Right atrium auricular region (tissue), 2 donors: ENCODE data around the gene NLK. TPM values are rescaled to one million over a fixed set of nuclear protein-coding genes. Genes with fewer than 3 reads are reported as not detected.
"Not testable (repeated sequence)": the region's sequence is repeated elsewhere in the genome, so short reads cannot be mapped to it uniquely, and the experiment has no call there.

ENCODE experiments used
- DNase-seq: peaks from one replicate; pipeline ENCODE4 v3.0.0-alpha.2; 2019; ENCODE audit warnings: low spot score
- H3K27ac ChIP-seq, 2 donors: fragments of 200-600 bp; sonication (generic); 1 replicate in 1 of 2; 2 replicates in 1 of 2; pipeline ENCODE4 v1.5.1; 2016 to 2019
- H3K27me3 ChIP-seq, 2 donors: fragments of 200-600 bp; sonication (generic); one replicate each; pipeline versions ENCODE4 v1.5.1 to v1.6.0; 2017 to 2019
- H3K36me3 ChIP-seq: fragments of 200-600 bp; sonication (generic); one replicate; pipeline ENCODE4 v1.5.1; 2016
- H3K4me1 ChIP-seq, 2 donors: fragments of 200-600 bp; sonication (generic); one replicate each; pipeline versions ENCODE4 v1.5.1 to v1.6.0; 2017 to 2019
- H3K4me3 ChIP-seq, 2 donors: fragments of 200-600 bp; sonication (generic); 1 replicate in 1 of 2; 2 replicates in 1 of 2; pipeline ENCODE4 v1.5.1; 2017 to 2019; ENCODE audit warnings: mild to moderate bottlenecking in 1 of 2, moderate library complexity in 1 of 2
- H3K9me3 ChIP-seq, 2 donors: fragments of 200-600 bp; sonication (generic); one replicate each; pipeline ENCODE4 v1.5.1; 2019
- CTCF ChIP-seq, 2 donors: fragments of 200-600 bp; sonication (generic); IDR thresholded peaks; one replicate each; pipeline ENCODE4 v1.5.1; 2019; ENCODE audit warnings: antibody characterized with exemption in 2 of 2
- total RNA-seq, 2 donors: library from RNA; depleted of rRNA; stranded (reverse); fragments of >200 nt; gene quantifications; one replicate each; pipeline ENCODE4 v1.1.0, GENCODE V29; 2016

Gene NLK
- total RNA-seq, 2 donors from 2014 or later = 17.9 to 19.4 TPM

- Histone ChIP-seq H3K4me1 (no peaks in the 10 kb centered on the region), H3K36me3 (no peaks in the 10 kb centered on the region), H3K4me3 (no peak overlapping the region), H3K27me3 (no peaks in the 10 kb centered on the region), H3K27ac (no peak overlapping the region), H3K9me3 (no peaks in the 10 kb centered on the region)
- TF ChIP-seq CTCF (IDR thresholded peaks at IDR 0.05) = no peak
- no peak for DNase-seq
These were observed 163.8 kb downstream of the NLK start for GRCh38 chr17:28206292-28206691.

GRCh38 chr17:28211811-28212210, 169.3 kb downstream of the NLK start:
- Histone ChIP-seq H3K27me3 (no peaks in the 10 kb centered on the region), H3K36me3 (no peaks in the 10 kb centered on the region), H3K4me1 (no peaks in the 10 kb centered on the region), H3K27ac (no peak overlapping the region), H3K9me3 (no peaks in the 10 kb centered on the region), H3K4me3 (no peak overlapping the region)
- no peak for DNase-seq
- TF ChIP-seq CTCF (IDR thresholded peaks at IDR 0.05) = no peak

GRCh38 chr17:28213578-28213977, 171.1 kb downstream of the NLK start:
- H3K36me3 ChIP-seq, DNase-seq, H3K27me3 ChIP-seq, H3K27ac ChIP-seq, H3K4me3 ChIP-seq, H3K4me1 ChIP-seq, H3K9me3 ChIP-seq: not testable (repeated sequence)

GRCh38 chr17:28216052-28216451, 173.6 kb downstream of the NLK start:
- DNase-seq = no peak
- H3K4me1 ChIP-seq = no peaks in the 10 kb centered on the region
- H3K27ac ChIP-seq = no peak overlapping the region
- no peaks in the 10 kb centered on the region for H3K9me3 ChIP-seq
- no peaks in the 10 kb centered on the region for H3K27me3 ChIP-seq
- no peak overlapping the region for H3K4me3 ChIP-seq
- TF ChIP-seq CTCF (IDR thresholded peaks at IDR 0.05) = no peak
- no peaks in the 10 kb centered on the region for H3K36me3 ChIP-seq

- TF ChIP-seq CTCF (IDR thresholded peaks at IDR 0.05) = no peak
- DNase-seq = no peak
- Histone ChIP-seq H3K9me3 (no peaks in the 10 kb centered on the region), H3K4me1 (no peaks in the 10 kb centered on the region), H3K27me3 (no peaks in the 10 kb centered on the region), H3K36me3 (no peaks in the 10 kb centered on the region), H3K27ac (no peak overlapping the region), H3K4me3 (no peak overlapping the region)
These were observed 174.1 kb downstream of the NLK start for GRCh38 chr17:28216528-28216927.

GRCh38 chr17:28219771-28220170, 177.3 kb downstream of the NLK start:
- Histone ChIP-seq H3K27ac (no peak overlapping the region), H3K36me3 (no peaks in the 10 kb centered on the region), H3K27me3 (no peaks in the 10 kb centered on the region), H3K4me3 (no peak overlapping the region), H3K4me1 (no peaks in the 10 kb centered on the region), H3K9me3 (no peaks in the 10 kb centered on the region)
- DNase-seq = no peak
- no peak for TF ChIP-seq CTCF (IDR thresholded peaks at IDR 0.05)
